GM12872 (cell line): ENCODE data around the gene OSBPL2.

ENCODE experiments used
- TF ChIP-seq, protein P1 (sequence below): IDR thresholded peaks from 3 replicates; pipeline ENCODE4 v1.5.1; 2011; ENCODE audit warnings: low read depth, mild to moderate bottlenecking, low read length, moderate library complexity; ENCODE audit not compliant: insufficient read depth

OSBPL2 gene

DNA sequence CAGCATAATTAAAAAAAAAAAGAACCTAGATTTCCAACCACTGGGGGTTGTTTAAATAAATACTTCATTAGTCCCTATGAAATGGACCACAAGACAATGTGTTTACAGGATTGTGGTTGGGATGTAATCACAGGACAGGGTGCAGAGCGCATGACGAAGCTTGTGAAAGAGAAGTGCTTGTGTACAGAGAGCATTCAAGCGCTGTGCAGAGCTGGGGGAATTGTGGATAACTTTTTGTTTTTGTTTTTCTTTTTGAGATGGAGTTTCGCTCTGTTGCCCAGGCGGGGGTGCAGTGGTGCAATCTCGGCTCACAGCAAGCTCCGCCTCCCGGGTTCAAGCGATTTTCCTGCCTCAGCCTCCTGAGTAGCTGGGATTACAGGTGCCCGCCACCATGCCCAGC is 106.5 kb downstream of the OSBPL2 start:
- TF ChIP-seq, protein P1, sequence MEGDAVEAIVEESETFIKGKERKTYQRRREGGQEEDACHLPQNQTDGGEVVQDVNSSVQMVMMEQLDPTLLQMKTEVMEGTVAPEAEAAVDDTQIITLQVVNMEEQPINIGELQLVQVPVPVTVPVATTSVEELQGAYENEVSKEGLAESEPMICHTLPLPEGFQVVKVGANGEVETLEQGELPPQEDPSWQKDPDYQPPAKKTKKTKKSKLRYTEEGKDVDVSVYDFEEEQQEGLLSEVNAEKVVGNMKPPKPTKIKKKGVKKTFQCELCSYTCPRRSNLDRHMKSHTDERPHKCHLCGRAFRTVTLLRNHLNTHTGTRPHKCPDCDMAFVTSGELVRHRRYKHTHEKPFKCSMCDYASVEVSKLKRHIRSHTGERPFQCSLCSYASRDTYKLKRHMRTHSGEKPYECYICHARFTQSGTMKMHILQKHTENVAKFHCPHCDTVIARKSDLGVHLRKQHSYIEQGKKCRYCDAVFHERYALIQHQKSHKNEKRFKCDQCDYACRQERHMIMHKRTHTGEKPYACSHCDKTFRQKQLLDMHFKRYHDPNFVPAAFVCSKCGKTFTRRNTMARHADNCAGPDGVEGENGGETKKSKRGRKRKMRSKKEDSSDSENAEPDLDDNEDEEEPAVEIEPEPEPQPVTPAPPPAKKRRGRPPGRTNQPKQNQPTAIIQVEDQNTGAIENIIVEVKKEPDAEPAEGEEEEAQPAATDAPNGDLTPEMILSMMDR = no peak
